K562 (cell line): ENCODE data around the gene CEP78. TPM values are rescaled to one million over a fixed set of nuclear protein-coding genes. Genes with fewer than 3 reads are reported as not detected.

Experiments used
- CREB1 ChIP-seq, 2 experiments: sonication (generic) in 1 of 2; formaldehyde crosslinking in 1 of 2; IDR thresholded peaks; 2 replicates each; pipeline versions ENCODE4 v1.6.1 to v1.8.0; 2012 to 2022; ENCODE audit warnings: inconsistent platforms in 1 of 2, mild to moderate bottlenecking in 1 of 2, missing genetic modification reagents in 1 of 2, moderate library complexity in 1 of 2
- CREM ChIP-seq: IDR thresholded peaks from 2 replicates; pipeline ENCODE4 v1.6.1; 2014; ENCODE audit warnings: antibody characterized with exemption, low read depth
- EGR1 ChIP-seq: fragments of 450-650 bp; conservative IDR thresholded peaks from 2 replicates; pipeline ENCODE4 v1.6.1; 2017; ENCODE audit warnings: mild to moderate bottlenecking
- EP400 ChIP-seq: fragments of 450-650 bp; IDR thresholded peaks from 2 replicates; pipeline ENCODE4 v1.6.1; 2017; ENCODE audit warnings: antibody characterized with exemption, mild to moderate bottlenecking, moderate library complexity
- FIP1L1 ChIP-seq: fragments of 200-400 bp; formaldehyde crosslinking; IDR thresholded peaks from 2 replicates; pipeline ENCODE4 v1.6.1; 2018; ENCODE audit warnings: mild to moderate bottlenecking, low read depth, low read length; ENCODE audit not compliant: poor library complexity, severe bottlenecking
- FOXM1 ChIP-seq, 2 experiments: fragments of 450-650 bp in 1 of 2; sonication (generic) in 1 of 2; formaldehyde crosslinking in 1 of 2; IDR thresholded peaks; 2 replicates each; pipeline versions ENCODE4 v1.6.1 to v1.9.0; 2017 to 2022; ENCODE audit warnings: low read depth in 2 of 2, mild to moderate bottlenecking in 2 of 2, missing genetic modification reagents in 1 of 2, moderate library complexity in 1 of 2
- GABPB1 ChIP-seq: sonication (generic); formaldehyde crosslinking; IDR thresholded peaks from 2 replicates; pipeline ENCODE4 v1.8.0; 2022; ENCODE audit warnings: mild to moderate bottlenecking, missing genetic modification reagents
- GABPB2 ChIP-seq: fragments of 250-450 bp; sonication (Bioruptor Pico); conservative IDR thresholded peaks from 2 replicates; pipeline ENCODE4 v1.5.1; 2021; ENCODE audit warnings: mild to moderate bottlenecking
- ILF3 ChIP-seq: fragments of 450-650 bp; IDR thresholded peaks from 2 replicates; pipeline ENCODE4 v1.6.1; 2018; ENCODE audit warnings: antibody characterized with exemption, mild to moderate bottlenecking, moderate library complexity, borderline replicate concordance
- IRF2 ChIP-seq: sonication (generic); formaldehyde crosslinking; IDR thresholded peaks from 2 replicates; pipeline ENCODE4 v1.8.1; 2022; ENCODE audit warnings: mild to moderate bottlenecking, missing genetic modification reagents
- JUN ChIP-seq, 2 experiments: sonication (generic) in 1 of 2; formaldehyde crosslinking in 1 of 2; IDR thresholded peaks; 2 replicates each; pipeline versions ENCODE4 v1.6.1 to v1.8.0; 2012 to 2022; ENCODE audit warnings: borderline replicate concordance in 2 of 2, mild to moderate bottlenecking in 2 of 2, improper control_type of control experiment in 1 of 2, low read depth in 1 of 2, low read length in 1 of 2, missing genetic modification reagents in 1 of 2
- KDM5B ChIP-seq: fragments of 200-600 bp; sonication (generic); IDR thresholded peaks from 2 replicates; pipeline ENCODE4 v1.6.1; 2012; ENCODE audit warnings: low read depth, mild to moderate bottlenecking, moderate library complexity, low read length, control low read depth, inconsistent platforms; ENCODE audit not compliant: insufficient replicate concordance
- MAFG ChIP-seq: fragments of 450-650 bp; conservative IDR thresholded peaks from 2 replicates; pipeline ENCODE4 v1.6.1; 2016; ENCODE audit warnings: missing genetic modification characterization, missing compliant biosample characterization
- NFIC ChIP-seq: fragments of 450-650 bp; IDR thresholded peaks from 2 replicates; pipeline ENCODE4 v1.6.1; 2017; ENCODE audit warnings: mild to moderate bottlenecking, inconsistent platforms
- PML ChIP-seq: IDR thresholded peaks from 2 replicates; pipeline ENCODE4 v1.6.1; 2012; ENCODE audit warnings: low read length, inconsistent platforms
- PREB ChIP-seq: sonication (generic); formaldehyde crosslinking; IDR thresholded peaks from 2 replicates; pipeline ENCODE4 v1.8.1; 2023; ENCODE audit warnings: mild to moderate bottlenecking, missing genetic modification reagents
- RB1 ChIP-seq: fragments of 450-650 bp; IDR thresholded peaks from 2 replicates; pipeline ENCODE4 v1.6.1; 2017; ENCODE audit warnings: low read depth, mild to moderate bottlenecking
- SP1 ChIP-seq: sonication (generic); formaldehyde crosslinking; IDR thresholded peaks from 2 replicates; pipeline ENCODE4 v1.8.1; 2022; ENCODE audit warnings: mild to moderate bottlenecking, missing genetic modification reagents
- SRSF7 ChIP-seq: fragments of 200-400 bp; formaldehyde crosslinking; optimal IDR thresholded peaks from 2 replicates; pipeline ENCODE3; 2017; ENCODE audit warnings: mild to moderate bottlenecking, low read depth, low read length
- SUPT5H ChIP-seq: fragments of 450-650 bp; IDR thresholded peaks from 2 replicates; pipeline ENCODE4 v1.6.1; 2016
- YY1 ChIP-seq, 3 experiments: IDR thresholded peaks; 2 replicates each; pipeline ENCODE4 v1.6.1; 2011; ENCODE audit warnings: low read length in 2 of 3, mild to moderate bottlenecking in 2 of 3, moderate library complexity in 2 of 3, borderline replicate concordance in 1 of 3, control low read depth in 1 of 3, low read depth in 1 of 3; ENCODE audit not compliant: insufficient read depth in 3 of 3, insufficient replicate concordance in 2 of 3, control insufficient read depth in 1 of 3, insufficient read length in 1 of 3; ENCODE audit errors: extremely low read depth in 1 of 3
- ZFP91 ChIP-seq: sonication (generic); formaldehyde crosslinking; IDR thresholded peaks from 2 replicates; pipeline ENCODE4 v1.8.0; 2022; ENCODE audit warnings: mild to moderate bottlenecking, missing genetic modification reagents
- ZNF449 ChIP-seq: fragments of 250-450 bp; sonication (Bioruptor Pico); IDR thresholded peaks from 2 replicates; pipeline ENCODE4 v1.8.0; 2022; ENCODE audit warnings: moderate library complexity, mild to moderate bottlenecking, inconsistent platforms
- polyA plus RNA-seq, 8 experiments: library from polyadenylated mRNA; depleted of rRNA in 4 of 8; stranded (reverse) in 5 of 8; unstranded in 3 of 8; fragments of >200 nt; fragmentation: Nextera tagmentation in 2 of 8; fragmentation: Illumina TruSeq in 1 of 8; extraction: Ambion mirVana in 2 of 8; extraction: Trizol in 1 of 8; gene quantifications; 2 replicates each; pipeline versions ENCODE4 v1.2.1 to v1.2.3, GENCODE V29; 2011 to 2014; ENCODE audit warnings: inconsistent platforms in 1 of 8, missing spikeins in 1 of 8
- total RNA-seq, 7 experiments: library from RNA; depleted of rRNA in 6 of 7; stranded (reverse); fragments of >200 nt in 6 of 7; fragmentation: Illumina TruSeq in 2 of 7; extraction: Trizol in 2 of 7; gene quantifications; 2 replicates each; pipeline versions ENCODE4 v1.2.1 to v1.2.3, GENCODE V29; 2011 to 2021; ENCODE audit warnings: low replicate concordance in 1 of 7

The CEP78 gene
- total and polyA plus RNA-seq, 9 of the 15 experiments (the other 6 are each of a cell fraction or from before 2014, with no cell fraction given): 3.5 to 26.0 (median 21.5) TPM

GRCh38 chr9:78235762-78236550 lies at the start of gene CEP78 (continued):
- TF ChIP-seq MAFG (tag) (no peak), ZNF449 (CRISPR knock-in tag) (no peak), ZFP91 (CRISPR knock-in tag) (no peak), PREB (CRISPR knock-in tag) (no peak), CREB1 (IDR thresholded peaks at IDR 0.05) (peak; percentile 82), CREB1 (CRISPR knock-in tag; IDR thresholded peaks at IDR 0.05) (peak; percentile 70; the same call in 1 of the 2 replicates), EGR1 (peak; percentile 78), SP1 (CRISPR knock-in tag) (peak; percentile 61; the same call in 1 of the 2 replicates), EP400 (peak; percentile 52; the same call in 1 of the 2 replicates), SRSF7 (no peak), SUPT5H (peak; percentile 86), KDM5B (peak; percentile 74), GABPB2 (CRISPR knock-in tag) (no peak), ILF3 (no peak), NFIC (peak; percentile 15; the same call in 1 of the 2 replicates), CREM (peak; percentile 88), IRF2 (CRISPR knock-in tag) (no peak), JUN (IDR thresholded peaks at IDR 0.05; ENCODE audit: borderline replicate concordance, low read depth, low read length) (no peak), JUN (CRISPR knock-in tag; IDR thresholded peaks at IDR 0.05; ENCODE audit: borderline replicate concordance) (no peak), FIP1L1 (no peak), GABPB1 (CRISPR knock-in tag) (peak; percentile 35; the same call in 1 of the 2 replicates), PML (peak; percentile 8; the same call in 1 of the 2 replicates), YY1 (IDR thresholded peaks at IDR 0.05; ENCODE audit: borderline replicate concordance in 1 of 3, control insufficient read depth in 1 of 3, extremely low read depth in 1 of 3, insufficient read depth in 3 of 3, insufficient read length in 1 of 3, insufficient replicate concordance in 2 of 3, low read depth in 1 of 3, low read length in 2 of 3) (no peak), FOXM1 (IDR thresholded peaks at IDR 0.05; ENCODE audit: low read depth) (no peak), FOXM1 (CRISPR knock-in tag; IDR thresholded peaks at IDR 0.05; ENCODE audit: low read depth) (0 out of 2 replicates have a peak, but pooled peaks have one; percentile 41), RB1 (peak; percentile 69; the same call in 1 of the 2 replicates)
